A549 (cell line): ENCODE results near the gene CHST7. TPM values are rescaled to one million over a fixed set of nuclear protein-coding genes. Genes with fewer than 3 reads are reported as not detected.

Experiments used
- ATAC-seq, 2 experiments: fragments of 200-7000 bp in 1 of 2; fragments of >200 bp in 1 of 2; cut with Nextera tagmentation in 1 of 2; cut with Tn5 transposase in 1 of 2; 3 replicates each; pipeline versions ENCODE4 v1.8.0 to v1.9.1; 2018 to 2020; ENCODE audit warnings: mild to moderate bottlenecking in 1 of 2, moderate library complexity in 1 of 2
- CTCF ChIA-PET: fragments of 300-600 bp; sonication (Branson Sonifier 250); formaldehyde crosslinking; extraction: SDS; loops from one replicate; lab custom pipeline; 2021; ENCODE audit warnings: antibody characterized with exemption, inconsistent platforms; lab: Yijun Ruan, JAX
- POLR2A ChIA-PET: fragments of 350-600 bp; formaldehyde crosslinking; extraction: SDS; loops from one replicate; lab custom pipeline; 2021; ENCODE audit warnings: antibody characterized with exemption, inconsistent platforms; lab: Yijun Ruan, JAX
- DNase-seq, 2 experiments: peaks; one replicate each; pipeline versions ENCODE4 v3.0.0 to v3.0.0-alpha.2; 2011 to 2016; ENCODE audit warnings: low read depth in 1 of 2, low spot score in 1 of 2
- FAIRE-seq: peaks from 2 replicates; lab custom pipeline; 2011; peaks lifted over from hg19 to GRCh38; lab: Jason Lieb, UNC
- H3K27ac ChIP-seq, 2 experiments: fragments of >200 bp; sonication (Bioruptor Twin); formaldehyde crosslinking; 3 replicates each; pipeline ENCODE4 v1.5.1; 2016 to 2017
- H3K4me1 ChIP-seq: fragments of >200 bp; sonication (Bioruptor Twin); formaldehyde crosslinking; 3 replicates; pipeline ENCODE4 v1.6.1; 2016
- H3K4me2 ChIP-seq: fragments of >200 bp; sonication (Bioruptor Twin); formaldehyde crosslinking; 3 replicates; pipeline ENCODE4 v1.6.1; 2016
- H3K4me3 ChIP-seq: fragments of >200 bp; sonication (Bioruptor Twin); formaldehyde crosslinking; 3 replicates; pipeline ENCODE4 v1.5.1; 2016
- H3K9me3 ChIP-seq: fragments of >200 bp; sonication (Bioruptor Twin); formaldehyde crosslinking; 3 replicates; pipeline ENCODE4 v1.6.1; 2016
- BCL3 ChIP-seq: fragments of >200 bp; sonication (Bioruptor Twin); formaldehyde crosslinking; IDR thresholded peaks from 3 replicates; pipeline ENCODE4 v1.6.1; 2016
- CBX2 ChIP-seq: fragments of 200-600 bp; sonication (generic); IDR thresholded peaks from 2 replicates; pipeline ENCODE4 v1.6.1; 2016; ENCODE audit warnings: low read depth, mild to moderate bottlenecking, borderline replicate concordance
- CEBPB ChIP-seq, 2 experiments: fragments of >200 bp in 1 of 2; sonication (Bioruptor Twin) in 1 of 2; formaldehyde crosslinking in 1 of 2; IDR thresholded peaks; 2 replicates each; pipeline ENCODE4 v1.6.1; 2012 to 2016
- CHD2 ChIP-seq: fragments of 150-350 bp; IDR thresholded peaks from 2 replicates; pipeline ENCODE4 v1.6.1; 2014; ENCODE audit warnings: low read length; ENCODE audit not compliant: partially characterized antibody
- EHMT2 ChIP-seq: fragments of 200-600 bp; sonication (generic); IDR thresholded peaks from 2 replicates; pipeline ENCODE4 v1.6.1; 2016; ENCODE audit warnings: antibody characterized with exemption, low read depth, mild to moderate bottlenecking, moderate library complexity
- EP300 ChIP-seq, 2 experiments: fragments of >200 bp; sonication (Bioruptor Twin); formaldehyde crosslinking; IDR thresholded peaks; 2 replicates in 1 of 2; 3 replicates in 1 of 2; pipeline ENCODE4 v1.6.1; 2016 to 2017
- FOSL2 ChIP-seq, 2 experiments: fragments of 450-650 bp in 1 of 2; fragments of >200 bp in 1 of 2; sonication (Bioruptor Twin) in 1 of 2; formaldehyde crosslinking; IDR thresholded peaks; 2 replicates each; pipeline versions ENCODE4 v1.5.0 to v1.6.1; 2016 to 2020; ENCODE audit warnings: mild to moderate bottlenecking in 1 of 2, moderate library complexity in 1 of 2
- GATA3 ChIP-seq: IDR thresholded peaks from 2 replicates; pipeline ENCODE4 v1.6.1; 2012; ENCODE audit warnings: borderline replicate concordance
- HEYL ChIP-seq: fragments of 250-450 bp; sonication (Bioruptor Pico); IDR thresholded peaks from 2 replicates; pipeline ENCODE4 v1.8.0; 2021; ENCODE audit warnings: mild to moderate bottlenecking, moderate library complexity
- HOXB5 ChIP-seq: fragments of 250-450 bp; sonication (Bioruptor Pico); IDR thresholded peaks from 2 replicates; pipeline ENCODE4 v1.5.0; 2020; ENCODE audit warnings: mild to moderate bottlenecking, moderate library complexity
- JUN ChIP-seq, 2 experiments: fragments of >200 bp; sonication (Bioruptor Twin); formaldehyde crosslinking; IDR thresholded peaks; 2 replicates in 1 of 2; 3 replicates in 1 of 2; pipeline ENCODE4 v1.6.1; 2016 to 2017
- JUNB ChIP-seq: fragments of >200 bp; sonication (Bioruptor Twin); formaldehyde crosslinking; IDR thresholded peaks from 2 replicates; pipeline ENCODE4 v1.6.1; 2016
- MYC ChIP-seq: IDR thresholded peaks from 2 replicates; pipeline ENCODE4 v1.6.1; 2012; ENCODE audit warnings: mild to moderate bottlenecking, inconsistent platforms, low read length, improper control_type of control experiment, borderline replicate concordance
- RAD21 ChIP-seq, 2 experiments: fragments of >200 bp in 1 of 2; sonication (Bioruptor Twin) in 1 of 2; formaldehyde crosslinking in 1 of 2; IDR thresholded peaks in 1 of 2; conservative IDR thresholded peaks in 1 of 2; 2 replicates in 1 of 2; 3 replicates in 1 of 2; pipeline ENCODE4 v1.6.1; 2012 to 2018; ENCODE audit warnings: inconsistent platforms in 1 of 2
- RARB ChIP-seq: fragments of 250-450 bp; sonication (Bioruptor Pico); IDR thresholded peaks from 2 replicates; pipeline ENCODE4 v1.8.0; 2021; ENCODE audit warnings: mild to moderate bottlenecking, moderate library complexity
- SMC3 ChIP-seq: fragments of >200 bp; sonication (Bioruptor Twin); formaldehyde crosslinking; IDR thresholded peaks from 3 replicates; pipeline ENCODE4 v1.6.1; 2018; ENCODE audit warnings: inconsistent platforms
- ZNF302 ChIP-seq: fragments of 250-450 bp; sonication (Bioruptor Pico); IDR thresholded peaks from 2 replicates; pipeline ENCODE4 v1.9.0; 2021; ENCODE audit warnings: inconsistent platforms, mild to moderate bottlenecking, moderate library complexity
- ZSCAN20 ChIP-seq: fragments of 250-450 bp; sonication (Bioruptor Pico); IDR thresholded peaks from 2 replicates; pipeline ENCODE4 v1.8.0; 2022; ENCODE audit warnings: mild to moderate bottlenecking, moderate library complexity
- WGBS: methylation state at CpG from one replicate; pipeline ENCODE4 v1.1.6; 2017; ENCODE audit errors: missing lambda C conversion rate; 5-methylcytosine and 5-hydroxymethylcytosine counted together
- polyA plus RNA-seq, 4 experiments: library from polyadenylated mRNA; depleted of rRNA in 3 of 4; stranded (reverse); fragments of >200 nt; fragmentation: RNase III in 1 of 4; extraction: RNeasy Plus Mini Kit Qiagen cat#74134 plus additional on column Dnase treatment in 1 of 4; gene quantifications; 2 replicates in 3 of 4; 3 replicates in 1 of 4; pipeline ENCODE4 v1.2.3, GENCODE V29; 2011 to 2017

Gene CHST7
- polyA plus RNA-seq, 2 of the 4 experiments (the other 2 are of a cell fraction): 6.5 to 18.8 TPM

- CTCF ChIA-PET: interaction anchor here (0.6 to 2.9 kb wide), 5 partner anchors 12 to 217 kb away, joined by 3 to 9 read pairs (median 5); no protein-coding TSS in a partner anchor
- FAIRE-seq: no peak
Observed at GRCh38 chrX:46579250-46579649, 5.7 kb downstream of the CHST7 start.

DNA sequence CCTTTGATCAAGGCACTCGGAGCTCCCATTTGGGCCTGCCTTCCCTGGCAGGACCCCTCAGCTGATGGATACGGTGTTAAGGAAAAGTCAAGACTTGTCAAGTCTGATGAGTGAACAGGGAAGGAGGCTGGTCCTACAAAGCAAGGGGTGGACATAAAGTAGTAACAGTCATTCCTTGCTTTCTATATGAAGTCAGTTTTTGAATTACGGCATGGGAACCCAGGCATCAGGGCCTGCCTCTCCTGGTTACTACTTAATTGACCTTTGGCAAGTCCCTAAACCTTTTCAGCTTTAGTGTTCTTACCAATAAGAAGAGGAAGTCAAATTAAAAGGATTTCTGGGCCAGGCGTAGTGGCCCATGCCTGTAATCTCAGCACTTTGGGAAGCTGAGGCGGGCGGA lies 7.0 kb downstream of the CHST7 start:
- H3K27ac ChIP-seq: peak overlapping the region in 1 of 2 experiments; percentile 88; a peak in 3 of 6 replicates
- peaks cover 54% of the 10 kb centered on the region for H3K4me1 ChIP-seq
- ChIA-PET CTCF (interaction anchor here (1.4 to 1.6 kb wide), 2 partner anchors 24 to 61 kb away, joined by 3 to 5 read pairs; no protein-coding TSS in a partner anchor), POLR2A (no interaction called here)
- FAIRE-seq (no peak), ATAC-seq (no peak), DNase-seq (no peak)
- H3K4me2 ChIP-seq: no peak overlapping the region
- H3K9me3 ChIP-seq: no peaks in the 10 kb centered on the region
- no peak overlapping the region for H3K4me3 ChIP-seq
- TF ChIP-seq RARB (CRISPR knock-in tag) (no peak), MYC (no peak), CEBPB (IDR thresholded peaks at IDR 0.05) (no peak), CBX2 (no peak), SMC3 (no peak), ZSCAN20 (CRISPR knock-in tag) (no peak), ZNF302 (CRISPR knock-in tag) (no peak), CHD2 (no peak), EHMT2 (no peak), BCL3 (no peak), GATA3 (no peak)
- WGBS: 96% methylated on average over 6 of the region's 6 CpGs

More at GRCh38 chrX:46579250-46579649, 5.7 kb downstream of the CHST7 start:
- no peak for TF ChIP-seq HEYL (CRISPR knock-in tag)
- Histone ChIP-seq H3K4me3 (no peak overlapping the region), H3K27ac (no peak overlapping the region), H3K4me1 (peaks cover 45% of the 10 kb centered on the region), H3K4me2 (no peak overlapping the region), H3K9me3 (no peaks in the 10 kb centered on the region)
- no peak for DNase-seq
- POLR2A ChIA-PET: no interaction called here
- no peak for ATAC-seq
- 100% methylated on average over 1 of the region's 1 CpG for WGBS

DNA sequence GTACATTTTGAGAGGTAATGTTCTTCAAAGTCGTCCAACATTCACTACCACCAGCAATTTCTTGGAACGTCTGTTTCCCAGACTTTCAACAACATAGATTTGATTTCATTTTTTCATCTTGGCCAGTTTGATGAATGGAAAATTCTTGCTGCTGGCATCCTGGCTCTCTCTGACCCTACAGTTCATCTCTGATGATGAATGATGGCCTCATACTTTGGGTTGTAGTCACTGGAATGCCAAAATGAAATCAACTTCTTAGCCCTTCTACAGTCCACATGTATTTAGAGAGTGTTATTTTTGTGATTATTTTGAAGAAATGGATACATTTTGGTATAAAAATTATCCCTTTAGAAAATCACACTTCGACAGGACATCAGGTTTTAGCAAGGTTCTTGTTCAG lies 8.8 kb downstream of the CHST7 start:
- 19% methylated on average over 3 of the region's 3 CpGs for WGBS
- POLR2A ChIA-PET: interaction anchor here (1.0 kb wide), 1 partner anchor 547 kb away, joined by 7 read pairs; no protein-coding TSS in a partner anchor
- Histone ChIP-seq H3K4me2 (peak overlapping the region; percentile 74), H3K4me3 (no peak overlapping the region; the same call in 2 of the 3 replicates), H3K27ac (peak overlapping the region; percentile 84 to 88), H3K4me1 (peaks cover 63% of the 10 kb centered on the region), H3K9me3 (no peaks in the 10 kb centered on the region)
- CTCF ChIA-PET: interaction anchor here (1.3 kb wide), 1 partner anchor 10 kb away, joined by 3 read pairs; no protein-coding TSS in a partner anchor
- no peak for DNase-seq
- TF ChIP-seq HOXB5 (peak; percentile 33; the same call in 1 of the 2 replicates), JUN (IDR thresholded peaks at IDR 0.05) (no peak), FOSL2 (IDR thresholded peaks at IDR 0.05) (0 out of 2 replicates have a peak, but pooled peaks have one; percentile 9), FOSL2 (CRISPR knock-in tag; IDR thresholded peaks at IDR 0.05) (no peak), EHMT2 (no peak)
- no peak for FAIRE-seq
- peak; percentile 67 to 76; a peak in 5 of 6 replicates for ATAC-seq

DNA sequence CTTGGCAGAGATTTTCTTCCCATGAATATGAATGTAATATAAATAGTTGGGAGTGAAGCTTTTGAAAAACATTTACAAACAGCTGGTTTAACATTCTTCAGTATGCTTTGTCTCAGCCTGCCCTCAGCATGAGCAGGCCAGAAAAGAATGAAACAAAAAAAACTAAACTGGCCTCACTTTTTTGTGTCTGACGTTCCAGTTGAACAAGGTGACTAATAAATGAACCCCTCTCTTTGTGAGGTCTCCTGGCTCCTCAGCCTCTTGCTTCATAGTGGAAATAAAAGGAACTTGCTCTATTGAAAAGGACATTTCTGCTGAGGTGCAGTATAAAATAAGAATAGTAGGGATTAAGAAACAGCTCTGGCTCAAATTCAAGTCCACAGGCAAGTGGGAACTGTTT lies 9.4 kb downstream of the CHST7 start:
- peak; percentile 64 to 71; a peak in 5 of 6 replicates for ATAC-seq
- Histone ChIP-seq H3K4me2 (peak overlapping the region; percentile 74), H3K27ac (peak overlapping the region; percentile 84 to 88), H3K9me3 (no peaks in the 10 kb centered on the region), H3K4me3 (no peak overlapping the region), H3K4me1 (peaks cover 63% of the 10 kb centered on the region)
- ChIA-PET CTCF (no interaction called here), POLR2A (interaction anchor here (0.6 to 1.0 kb wide), 3 partner anchors 9 to 547 kb away, joined by 5 to 7 read pairs (median 5); no protein-coding TSS in a partner anchor)
- WGBS: 0% methylated on average over 1 of the region's 1 CpG
- TF ChIP-seq EP300 (IDR thresholded peaks at IDR 0.05) (peak in 1 of 2 experiments; percentile 28; a peak in 1 of 5 replicates), JUNB (peak; percentile 40; the same call in 1 of the 2 replicates), RAD21 (conservative IDR thresholded peaks at IDR 0.05 in 1 of 2, IDR thresholded peaks at IDR 0.05 in 1 of 2) (no peak), CEBPB (IDR thresholded peaks at IDR 0.05) (peak; percentile 34 to 62; a peak in 2 of 4 replicates), GATA3 (0 out of 2 replicates have a peak, but pooled peaks have one; percentile 17), FOSL2 (IDR thresholded peaks at IDR 0.05) (0 out of 2 replicates have a peak, but pooled peaks have one; percentile 13), FOSL2 (CRISPR knock-in tag; IDR thresholded peaks at IDR 0.05) (no peak)
- peak in 1 of 2 experiments; percentile 47 for DNase-seq
- FAIRE-seq: no peak
